Ishikawa (cell line): ENCODE measurements around the gene PRR5L.
A peak's percentile ranks its signal among the peaks of the same experiment; 100 is the strongest.

ENCODE experiments used
- CEBPB ChIP-seq: IDR thresholded peaks from 2 replicates; pipeline ENCODE4 v1.6.1; 2012
- CREB1 ChIP-seq: IDR thresholded peaks from 2 replicates; pipeline ENCODE4 v1.6.1; 2012; ENCODE audit warnings: low read depth
- EGR1 ChIP-seq: IDR thresholded peaks from 2 replicates; pipeline ENCODE4 v1.6.1; 2012
- EP300 ChIP-seq: IDR thresholded peaks from 2 replicates; pipeline ENCODE4 v1.6.1; 2012; ENCODE audit warnings: borderline replicate concordance
- FOXM1 ChIP-seq: IDR thresholded peaks from 2 replicates; pipeline ENCODE4 v1.6.1; 2012; ENCODE audit warnings: low read depth, borderline replicate concordance
- NFIC ChIP-seq: IDR thresholded peaks from 2 replicates; pipeline ENCODE4 v1.6.1; 2012
- RAD21 ChIP-seq: IDR thresholded peaks from 2 replicates; pipeline ENCODE4 v1.6.1; 2012; ENCODE audit warnings: low read depth
- TAF1 ChIP-seq: IDR thresholded peaks from 2 replicates; pipeline ENCODE4 v1.6.1; 2012; ENCODE audit warnings: low read depth, mild to moderate bottlenecking
- TCF12 ChIP-seq: IDR thresholded peaks from 2 replicates; pipeline ENCODE4 v1.6.1; 2012; ENCODE audit warnings: low read depth
- TEAD4 ChIP-seq: IDR thresholded peaks from 2 replicates; pipeline ENCODE4 v1.6.1; 2012
- YY1 ChIP-seq: IDR thresholded peaks from 2 replicates; pipeline ENCODE4 v1.6.1; 2012; ENCODE audit warnings: low read depth
- ZBTB7A ChIP-seq: IDR thresholded peaks from 2 replicates; pipeline ENCODE4 v1.6.1; 2012; ENCODE audit warnings: low read depth
- TF ChIP-seq, protein P1 (sequence below): IDR thresholded peaks from 2 replicates; pipeline ENCODE4 v1.6.1; 2012
- TF ChIP-seq, protein P2 (sequence below): IDR thresholded peaks from 2 replicates; pipeline ENCODE4 v1.6.1; 2012
- TF ChIP-seq, protein P3 (sequence below): IDR thresholded peaks from 2 replicates; pipeline ENCODE4 v1.6.1; 2012; ENCODE audit warnings: low read depth, mild to moderate bottlenecking

The PRR5L gene

DNA sequence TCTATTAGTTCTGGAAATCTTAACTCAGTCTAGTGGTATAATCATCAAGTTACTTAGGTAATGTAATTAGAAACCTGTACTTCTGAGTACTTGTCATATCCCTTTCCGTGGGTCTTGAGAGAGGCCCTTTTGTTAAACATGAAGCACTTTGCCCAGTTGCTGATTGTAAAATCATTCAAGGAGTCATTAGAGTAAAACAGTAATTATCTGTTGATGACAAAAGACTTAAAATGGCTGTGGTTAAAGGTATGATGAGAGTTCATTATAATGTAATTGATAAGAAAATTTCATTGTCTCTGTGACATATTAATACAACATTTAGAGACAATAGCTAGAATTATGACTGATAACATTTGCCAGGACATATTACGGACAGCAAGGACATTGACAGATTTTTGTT lies 34.3 kb downstream of the PRR5L start:
- TF ChIP-seq FOXM1 (no peak), EGR1 (no peak), TCF12 (no peak), RAD21 (no peak), ZBTB7A (no peak), YY1 (no peak), EP300 (no peak), TAF1 (no peak), CEBPB (no peak), NFIC (no peak), TEAD4 (no peak)
- TF ChIP-seq, protein P1, sequence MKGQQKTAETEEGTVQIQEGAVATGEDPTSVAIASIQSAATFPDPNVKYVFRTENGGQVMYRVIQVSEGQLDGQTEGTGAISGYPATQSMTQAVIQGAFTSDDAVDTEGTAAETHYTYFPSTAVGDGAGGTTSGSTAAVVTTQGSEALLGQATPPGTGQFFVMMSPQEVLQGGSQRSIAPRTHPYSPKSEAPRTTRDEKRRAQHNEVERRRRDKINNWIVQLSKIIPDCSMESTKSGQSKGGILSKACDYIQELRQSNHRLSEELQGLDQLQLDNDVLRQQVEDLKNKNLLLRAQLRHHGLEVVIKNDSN = no peak
- TF ChIP-seq, protein P2, sequence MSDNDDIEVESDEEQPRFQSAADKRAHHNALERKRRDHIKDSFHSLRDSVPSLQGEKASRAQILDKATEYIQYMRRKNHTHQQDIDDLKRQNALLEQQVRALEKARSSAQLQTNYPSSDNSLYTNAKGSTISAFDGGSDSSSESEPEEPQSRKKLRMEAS = no peak
- TF ChIP-seq, protein P3, sequence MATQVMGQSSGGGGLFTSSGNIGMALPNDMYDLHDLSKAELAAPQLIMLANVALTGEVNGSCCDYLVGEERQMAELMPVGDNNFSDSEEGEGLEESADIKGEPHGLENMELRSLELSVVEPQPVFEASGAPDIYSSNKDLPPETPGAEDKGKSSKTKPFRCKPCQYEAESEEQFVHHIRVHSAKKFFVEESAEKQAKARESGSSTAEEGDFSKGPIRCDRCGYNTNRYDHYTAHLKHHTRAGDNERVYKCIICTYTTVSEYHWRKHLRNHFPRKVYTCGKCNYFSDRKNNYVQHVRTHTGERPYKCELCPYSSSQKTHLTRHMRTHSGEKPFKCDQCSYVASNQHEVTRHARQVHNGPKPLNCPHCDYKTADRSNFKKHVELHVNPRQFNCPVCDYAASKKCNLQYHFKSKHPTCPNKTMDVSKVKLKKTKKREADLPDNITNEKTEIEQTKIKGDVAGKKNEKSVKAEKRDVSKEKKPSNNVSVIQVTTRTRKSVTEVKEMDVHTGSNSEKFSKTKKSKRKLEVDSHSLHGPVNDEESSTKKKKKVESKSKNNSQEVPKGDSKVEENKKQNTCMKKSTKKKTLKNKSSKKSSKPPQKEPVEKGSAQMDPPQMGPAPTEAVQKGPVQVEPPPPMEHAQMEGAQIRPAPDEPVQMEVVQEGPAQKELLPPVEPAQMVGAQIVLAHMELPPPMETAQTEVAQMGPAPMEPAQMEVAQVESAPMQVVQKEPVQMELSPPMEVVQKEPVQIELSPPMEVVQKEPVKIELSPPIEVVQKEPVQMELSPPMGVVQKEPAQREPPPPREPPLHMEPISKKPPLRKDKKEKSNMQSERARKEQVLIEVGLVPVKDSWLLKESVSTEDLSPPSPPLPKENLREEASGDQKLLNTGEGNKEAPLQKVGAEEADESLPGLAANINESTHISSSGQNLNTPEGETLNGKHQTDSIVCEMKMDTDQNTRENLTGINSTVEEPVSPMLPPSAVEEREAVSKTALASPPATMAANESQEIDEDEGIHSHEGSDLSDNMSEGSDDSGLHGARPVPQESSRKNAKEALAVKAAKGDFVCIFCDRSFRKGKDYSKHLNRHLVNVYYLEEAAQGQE = no peak

DNA sequence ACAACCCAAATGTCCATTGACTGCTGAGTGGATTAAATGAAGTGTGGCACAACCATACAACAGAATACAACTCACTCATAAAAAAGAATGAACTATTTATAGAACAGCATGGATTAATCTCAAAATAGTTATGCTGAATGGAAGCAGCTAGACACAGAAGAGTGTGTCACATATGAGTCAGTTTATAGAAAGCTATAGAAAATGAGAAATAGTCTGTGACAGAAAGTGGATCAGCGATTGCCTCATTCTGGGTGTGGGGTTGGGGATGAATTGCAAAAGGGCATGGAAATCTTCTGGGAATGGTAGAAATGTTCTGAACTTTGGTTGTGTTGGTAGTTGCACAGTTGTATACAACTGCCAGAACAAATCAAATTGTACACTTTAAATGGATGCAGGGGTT lies 37.4 kb downstream of the PRR5L start:
- TF ChIP-seq EP300 = no peak
- no peak for TF ChIP-seq CREB1
- no peak for TF ChIP-seq FOXM1
- no peak for TF ChIP-seq TCF12
- TF ChIP-seq, protein P3 = no peak
- TF ChIP-seq EGR1 = no peak
- no peak for TF ChIP-seq TEAD4
- TF ChIP-seq NFIC = no peak

DNA sequence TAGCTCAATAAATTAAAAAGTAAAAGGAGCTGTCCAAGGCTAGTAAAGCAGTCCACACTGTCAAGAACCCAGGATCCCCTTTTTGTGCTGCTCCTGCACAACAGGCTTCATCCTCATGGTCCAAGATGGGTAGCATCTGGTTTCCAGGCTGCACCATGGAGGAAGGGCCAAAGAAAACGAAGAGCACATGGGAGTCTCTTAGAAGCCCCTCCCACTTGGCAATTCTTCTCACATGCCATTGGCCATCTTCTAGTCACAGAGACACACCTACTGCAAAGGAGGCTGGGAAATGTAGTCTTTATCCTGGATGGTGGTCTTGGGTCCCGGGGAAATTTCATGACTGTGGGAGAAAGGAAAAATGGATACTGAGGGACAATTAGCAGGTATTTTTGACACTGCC lies 37.8 kb downstream of the PRR5L start:
- TF ChIP-seq EGR1 = no peak
- no peak for TF ChIP-seq YY1
- TF ChIP-seq, protein P3 = peak; percentile 36; the same call in 1 of the 2 replicates
- TF ChIP-seq, protein P2 = peak; percentile 58; the same call in 1 of the 2 replicates
- TF ChIP-seq, protein P1 = peak; percentile 41; the same call in 1 of the 2 replicates

DNA sequence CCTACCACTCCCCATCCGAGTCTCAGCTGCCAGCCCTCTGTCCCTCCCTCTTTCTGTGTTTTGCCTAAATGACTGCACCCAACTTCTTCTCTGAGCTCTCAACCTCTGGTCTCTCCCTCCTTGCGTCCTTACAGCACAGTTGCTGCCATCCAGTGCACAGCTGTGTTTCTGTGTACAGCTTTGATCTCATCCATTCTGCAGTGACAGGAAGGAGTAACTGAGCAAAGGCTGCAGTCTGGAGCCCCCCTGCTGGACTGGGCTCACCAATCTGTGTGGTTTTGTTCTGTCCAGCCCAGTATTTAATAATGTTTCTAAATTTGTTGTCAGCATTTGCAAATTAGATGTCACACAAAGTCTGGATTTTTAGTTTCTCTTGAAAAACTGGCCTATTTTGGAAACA lies 43.8 kb downstream of the PRR5L start:
- no peak for TF ChIP-seq TCF12
- TF ChIP-seq RAD21 = peak; percentile 71

DNA sequence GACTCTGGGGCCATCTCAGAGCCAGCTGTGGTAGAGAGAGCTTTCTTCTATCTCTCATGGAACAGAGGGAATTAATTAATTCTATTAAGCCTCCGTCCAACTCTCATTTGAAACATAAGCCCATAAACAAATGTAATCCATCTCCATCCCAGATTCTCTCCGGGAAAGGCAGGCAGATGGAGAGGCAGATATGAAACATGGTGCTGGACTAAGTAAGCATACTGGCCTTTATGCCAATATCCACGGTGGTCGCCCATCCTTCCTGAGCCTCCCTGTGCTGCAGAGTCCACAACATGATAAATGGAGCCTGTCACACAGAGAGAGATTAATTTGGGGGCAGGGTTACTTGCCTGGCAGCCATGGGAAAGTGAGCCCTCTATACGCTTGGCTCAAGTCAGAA lies 44.8 kb downstream of the PRR5L start:
- TF ChIP-seq, protein P1 = no peak
- TF ChIP-seq TCF12 (no peak), EP300 (no peak), ZBTB7A (no peak), EGR1 (no peak), RAD21 (no peak), CREB1 (no peak), CEBPB (no peak), TEAD4 (no peak), FOXM1 (no peak), NFIC (no peak), YY1 (no peak), TAF1 (no peak)
- TF ChIP-seq, protein P3 = no peak
- TF ChIP-seq, protein P2 = no peak
